Upper lobe of left lung (tissue), 6 donors: ENCODE measurements around the gene MEF2C. TPM values are rescaled to one million over a fixed set of nuclear protein-coding genes. Genes with fewer than 3 reads are reported as not detected.

Source experiments
- ATAC-seq, 2 donors: fragments of 200-7000 bp; cut with Tn5 transposase; one replicate each; pipeline ENCODE4 v1.9.1; 2022; ENCODE audit warnings: mild to moderate bottlenecking in 2 of 2, moderate library complexity in 2 of 2; ENCODE audit not compliant: low FRiP score in 2 of 2
- DNase-seq, 2 donors: peaks; one replicate each; pipeline ENCODE4 v3.0.0-alpha.2; 2019 to 2020
- H3K27ac ChIP-seq, 4 donors: fragments of 200-600 bp; sonication (generic); one replicate each; pipeline ENCODE4 v1.5.1; 2016 to 2019
- H3K27me3 ChIP-seq, 4 donors: fragments of 200-600 bp; sonication (generic); one replicate each; pipeline ENCODE4 v1.5.1; 2017 to 2019
- H3K36me3 ChIP-seq, 4 donors: fragments of 200-600 bp; sonication (generic); one replicate each; pipeline ENCODE4 v1.5.1; 2016 to 2019
- H3K4me1 ChIP-seq, 4 donors: fragments of 200-600 bp; sonication (generic); one replicate each; pipeline ENCODE4 v1.5.1; 2018 to 2019
- H3K4me3 ChIP-seq, 4 donors: fragments of 200-600 bp; sonication (generic); one replicate each; pipeline ENCODE4 v1.5.1; 2017 to 2019; ENCODE audit warnings: mild to moderate bottlenecking in 2 of 4, moderate library complexity in 1 of 4
- H3K9me3 ChIP-seq, 4 donors: fragments of 200-600 bp; sonication (generic); one replicate each; pipeline ENCODE4 v1.5.1; 2018 to 2019
- EP300 ChIP-seq, 4 donors: sonication (generic); formaldehyde crosslinking; IDR thresholded peaks; one replicate each; pipeline ENCODE4 v1.5.1; 2017; ENCODE audit warnings: antibody characterized with exemption in 4 of 4, control low read depth in 2 of 4
- POLR2A ChIP-seq, 4 donors: fragments of 450-650 bp; IDR thresholded peaks; one replicate each; pipeline ENCODE4 v1.5.1; 2016 to 2017; ENCODE audit warnings: antibody characterized with exemption in 4 of 4, mild to moderate bottlenecking in 2 of 4
- POLR2AphosphoS5 ChIP-seq, 2 donors: sonication (generic); formaldehyde crosslinking; IDR thresholded peaks; one replicate each; pipeline ENCODE4 v1.5.1; 2017; ENCODE audit warnings: antibody characterized with exemption in 2 of 2
- WGBS, 2 donors: methylation state at CpG; one replicate each; pipeline ENCODE4 v1.1.5; 2017 to 2018; 5-methylcytosine and 5-hydroxymethylcytosine counted together
- total RNA-seq, 6 donors: library from RNA; depleted of rRNA in 4 of 6; stranded (reverse); fragments of >200 nt in 4 of 6; gene quantifications; one replicate each; pipeline versions ENCODE4 v1.1.0 to v1.2.1, GENCODE V29; 2016 to 2021
- TF ChIP-seq, protein P1 (sequence below), 6 experiments: fragments of 450-650 bp in 4 of 6; fragments of 200-600 bp in 2 of 6; sonication (generic) in 2 of 6; IDR thresholded peaks; one replicate each; pipeline ENCODE4 v1.5.1; 2016 to 2019; ENCODE audit warnings: antibody characterized with exemption in 6 of 6
- donor health status: DM: no; HTN: no; CAD: no; lungs with moderate emphysema.
- donor health status: DM: no; HTN: yes; CAD: no; lungs with severe emphysema.

MEF2C gene
- total RNA-seq, 6 donors from 2014 or later, result 20.5 to 46.2 (median 35.8) TPM

DNA sequence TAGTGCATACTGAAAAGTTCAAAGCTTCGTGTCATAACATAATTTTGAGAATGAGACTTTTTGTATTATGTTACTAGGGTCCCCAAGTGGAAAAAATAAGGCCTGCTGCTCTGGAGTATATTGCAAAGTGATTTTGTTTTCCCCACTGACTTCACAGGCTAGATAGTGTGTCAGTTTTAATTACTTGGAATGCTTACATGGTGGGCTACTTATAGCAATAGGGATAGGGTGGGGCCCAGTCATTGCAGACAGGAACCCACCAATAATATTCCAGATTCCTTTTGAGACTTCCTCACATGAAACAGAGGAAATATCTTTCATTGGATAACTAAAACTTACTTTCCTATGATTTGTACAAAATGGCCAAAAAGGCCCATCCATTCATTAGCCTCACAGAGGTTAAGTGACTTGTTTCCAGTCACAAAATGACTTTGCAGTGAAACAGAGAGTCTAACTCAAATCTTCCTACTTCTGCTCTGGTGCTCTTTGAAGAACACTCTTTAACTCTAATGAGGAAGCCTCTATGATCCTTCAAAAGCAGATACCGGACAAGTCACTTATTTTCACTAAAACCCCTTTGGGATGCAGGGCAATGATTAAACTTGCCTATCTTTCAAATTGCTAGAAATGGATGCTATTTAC is 16.2 kb upstream of the MEF2C start:
- ATAC-seq (no peak), DNase-seq (no peak)
- H3K9me3 ChIP-seq, result no peaks in the 10 kb centered on the region
- 90 to 91% methylated on average over 2 of the region's 2 CpGs for whole genome bisulfite sequencing, 2 donors
- no peak overlapping the region for H3K27ac ChIP-seq
- H3K27me3 ChIP-seq, result no peaks in the 10 kb centered on the region
- H3K4me1 ChIP-seq, result no peaks in the 10 kb centered on the region
- no peak overlapping the region for H3K4me3 ChIP-seq
- TF ChIP-seq POLR2A (IDR thresholded peaks at IDR 0.05) (no peak), POLR2AphosphoS5 (IDR thresholded peaks at IDR 0.05) (no peak), EP300 (IDR thresholded peaks at IDR 0.05) (no peak)
- TF ChIP-seq, protein P1, sequence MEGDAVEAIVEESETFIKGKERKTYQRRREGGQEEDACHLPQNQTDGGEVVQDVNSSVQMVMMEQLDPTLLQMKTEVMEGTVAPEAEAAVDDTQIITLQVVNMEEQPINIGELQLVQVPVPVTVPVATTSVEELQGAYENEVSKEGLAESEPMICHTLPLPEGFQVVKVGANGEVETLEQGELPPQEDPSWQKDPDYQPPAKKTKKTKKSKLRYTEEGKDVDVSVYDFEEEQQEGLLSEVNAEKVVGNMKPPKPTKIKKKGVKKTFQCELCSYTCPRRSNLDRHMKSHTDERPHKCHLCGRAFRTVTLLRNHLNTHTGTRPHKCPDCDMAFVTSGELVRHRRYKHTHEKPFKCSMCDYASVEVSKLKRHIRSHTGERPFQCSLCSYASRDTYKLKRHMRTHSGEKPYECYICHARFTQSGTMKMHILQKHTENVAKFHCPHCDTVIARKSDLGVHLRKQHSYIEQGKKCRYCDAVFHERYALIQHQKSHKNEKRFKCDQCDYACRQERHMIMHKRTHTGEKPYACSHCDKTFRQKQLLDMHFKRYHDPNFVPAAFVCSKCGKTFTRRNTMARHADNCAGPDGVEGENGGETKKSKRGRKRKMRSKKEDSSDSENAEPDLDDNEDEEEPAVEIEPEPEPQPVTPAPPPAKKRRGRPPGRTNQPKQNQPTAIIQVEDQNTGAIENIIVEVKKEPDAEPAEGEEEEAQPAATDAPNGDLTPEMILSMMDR (IDR thresholded peaks at IDR 0.05), result no peak
- no peaks in the 10 kb centered on the region for H3K36me3 ChIP-seq

DNA sequence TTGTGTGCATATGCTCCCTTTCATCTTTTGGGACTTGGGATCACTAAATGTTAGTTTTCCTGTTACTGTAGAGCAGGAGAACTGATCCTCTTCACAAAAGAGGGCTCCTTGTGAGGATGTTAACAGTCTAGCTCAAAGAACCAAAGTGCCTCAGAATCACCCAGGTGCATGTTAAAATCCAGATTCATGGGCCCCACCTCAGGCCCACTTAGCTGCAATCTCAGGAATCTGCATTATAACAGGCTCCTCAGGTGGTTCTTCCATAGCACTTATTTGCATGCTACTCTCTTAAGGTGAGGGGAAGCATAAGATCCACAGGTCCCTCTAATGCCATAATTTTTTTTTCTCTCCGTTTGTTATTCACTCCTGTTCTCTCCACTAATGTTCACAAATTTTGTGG is 14.8 kb upstream of the MEF2C start:
- DNase-seq, result no peak
- 88 to 90% methylated on average over 1 of the region's 1 CpG for WGBS, 2 donors
- H3K27ac ChIP-seq, result no peak overlapping the region
- H3K36me3 ChIP-seq, result no peaks in the 10 kb centered on the region
- TF ChIP-seq, protein P1 (IDR thresholded peaks at IDR 0.05), result no peak
- TF ChIP-seq POLR2AphosphoS5 (IDR thresholded peaks at IDR 0.05), result no peak
- TF ChIP-seq POLR2A (IDR thresholded peaks at IDR 0.05), result no peak
- TF ChIP-seq EP300 (IDR thresholded peaks at IDR 0.05), result no peak
- no peaks in the 10 kb centered on the region for H3K27me3 ChIP-seq
- ATAC-seq, result no peak
- H3K4me1 ChIP-seq, result no peaks in the 10 kb centered on the region
- H3K9me3 ChIP-seq, result no peaks in the 10 kb centered on the region
- H3K4me3 ChIP-seq, result no peak overlapping the region

DNA sequence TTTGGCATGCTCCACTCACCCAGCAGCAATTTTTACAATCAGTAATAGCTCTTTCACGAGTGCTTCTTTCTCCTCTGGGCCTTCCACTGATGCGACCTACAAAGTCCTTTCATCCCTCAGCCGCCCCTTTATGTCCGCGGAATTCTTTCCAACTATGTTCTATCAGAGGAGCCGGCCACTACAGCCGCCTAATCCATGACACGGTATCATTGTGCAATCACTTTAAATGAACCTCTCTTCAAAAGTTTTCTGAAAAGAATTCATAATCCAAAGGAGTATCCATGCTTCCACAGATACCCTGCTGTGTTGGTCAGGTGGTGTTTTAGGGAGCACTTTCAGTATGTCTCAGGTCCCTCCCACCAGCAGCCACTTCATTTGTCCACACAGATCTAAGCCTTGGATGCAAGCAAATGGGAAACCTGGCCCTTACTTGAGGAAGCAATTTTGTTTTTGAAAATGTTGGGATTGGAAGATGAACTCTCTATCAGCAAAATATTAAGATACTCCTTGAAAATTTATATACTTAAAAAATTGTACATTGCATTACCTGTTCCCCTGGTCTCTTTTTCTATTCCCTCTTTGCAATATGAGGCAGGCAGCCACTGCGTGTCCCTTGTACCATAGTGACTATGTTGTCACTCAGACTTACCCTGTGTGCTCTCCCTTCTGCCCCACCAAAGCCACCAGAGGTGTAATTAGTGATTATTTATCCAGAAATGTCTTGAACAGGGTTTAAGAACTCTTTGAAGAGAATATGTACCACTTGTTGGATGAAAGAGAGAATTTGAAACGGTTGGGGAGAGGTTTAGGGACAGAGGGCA is 12.9 kb upstream of the MEF2C start:
- Histone ChIP-seq H3K9me3 (no peaks in the 10 kb centered on the region), H3K27ac (no peak overlapping the region), H3K36me3 (no peaks in the 10 kb centered on the region), H3K4me3 (no peak overlapping the region), H3K4me1 (peaks cover 0 to under 1% (median 0%) of the 10 kb centered on the region in 4 donors), H3K27me3 (no peaks in the 10 kb centered on the region)
- ATAC-seq (no peak), DNase-seq (no peak)
- WGBS, 2 donors, result 77 to 90% methylated on average over 10 of the region's 10 CpGs
- no peak for TF ChIP-seq EP300 (IDR thresholded peaks at IDR 0.05)
- TF ChIP-seq, protein P1 (IDR thresholded peaks at IDR 0.05), result no peak
- no peak for TF ChIP-seq POLR2AphosphoS5 (IDR thresholded peaks at IDR 0.05)
- no peak for TF ChIP-seq POLR2A (IDR thresholded peaks at IDR 0.05)

DNA sequence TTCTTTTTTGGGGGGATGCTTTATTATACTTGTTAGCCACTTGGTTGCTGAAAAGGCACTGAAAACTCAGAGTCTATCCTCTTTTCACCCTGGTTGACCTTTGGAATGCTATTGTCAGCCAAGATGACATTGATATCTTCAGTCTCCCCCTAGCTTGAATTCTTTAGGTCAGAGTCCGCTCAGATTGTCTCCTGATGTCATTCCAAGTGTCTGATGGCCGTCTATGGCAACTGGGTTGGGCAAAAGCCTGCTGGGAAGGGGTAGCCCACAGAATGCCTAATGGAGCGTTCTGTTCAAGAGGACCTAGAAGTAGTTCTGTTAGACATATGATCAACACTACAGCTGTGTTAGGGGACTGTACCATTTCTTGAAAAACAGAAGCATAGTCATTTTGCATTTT is 9.7 kb upstream of the MEF2C start:
- Histone ChIP-seq H3K36me3 (no peaks in the 10 kb centered on the region), H3K4me3 (no peak overlapping the region), H3K4me1 (peaks cover 0 to 10% (median 5%) of the 10 kb centered on the region in 4 donors), H3K27me3 (no peaks in the 10 kb centered on the region), H3K27ac (no peak overlapping the region), H3K9me3 (no peaks in the 10 kb centered on the region)
- TF ChIP-seq, protein P1 (IDR thresholded peaks at IDR 0.05), result no peak
- TF ChIP-seq EP300 (IDR thresholded peaks at IDR 0.05) (no peak), POLR2A (IDR thresholded peaks at IDR 0.05) (no peak), POLR2AphosphoS5 (IDR thresholded peaks at IDR 0.05) (no peak)
- WGBS, 2 donors, result 88 to 93% methylated on average over 3 of the region's 3 CpGs
- no peak for DNase-seq
- ATAC-seq, result no peak
